Measurements from ENCODE around the gene ACTN2.

Gene ACTN2

GRCh38 chr1:236812334-236813030, 126.2 kb downstream of the ACTN2 start:
- TF ChIP-seq CTCF (IDR thresholded peaks at IDR 0.05; ENCODE audit: control insufficient read depth, insufficient read depth, low read depth, low read length, missing control alignments): no peak
- no peak for DNase-seq (ENCODE audit: low read depth)
- no peak overlapping the region for H3K4me3 ChIP-seq (ENCODE audit: control insufficient read depth, low read depth, low read length)

Data from AG09309 (cell line).